ENCODE measurements around the gene PIK3R1. TPM values are rescaled to one million over a fixed set of nuclear protein-coding genes. Genes with fewer than 3 reads are reported as not detected.

The PIK3R1 gene
- polyA plus RNA-seq, 4 donors, result 9.2 to 68.4 (median 20.5) TPM

DNA sequence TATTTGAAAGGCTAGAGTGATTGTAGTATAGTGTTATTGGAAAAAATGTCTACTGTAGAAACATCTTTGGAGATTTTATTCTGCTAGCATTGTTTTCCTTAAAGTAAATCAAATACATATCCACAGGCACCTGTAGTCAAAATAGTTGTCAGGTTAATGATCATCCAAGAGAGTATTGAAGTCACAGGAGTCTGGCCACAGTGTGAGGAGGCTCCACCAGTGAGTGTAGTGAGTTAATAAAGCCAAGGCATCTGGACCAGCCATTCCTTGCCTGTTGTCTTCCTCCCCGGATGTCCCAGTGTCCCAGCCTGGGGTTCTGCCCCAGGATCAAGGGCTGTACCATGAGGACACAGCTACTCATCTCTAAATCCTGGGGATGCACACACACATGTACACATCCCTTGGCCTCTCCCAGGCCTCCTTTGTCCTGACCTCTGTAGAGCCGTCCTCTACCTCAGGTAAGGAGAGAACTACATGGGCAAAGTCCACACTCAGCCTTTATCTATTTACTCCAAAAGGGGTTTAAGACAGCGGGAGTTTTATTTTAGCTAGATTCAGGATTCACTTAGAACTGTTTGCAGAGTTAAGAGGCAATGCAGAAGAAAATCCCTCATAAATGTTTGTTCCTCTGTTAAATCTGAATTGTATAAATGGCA, 3.7 kb downstream of the PIK3R1 start:
- H3K27ac ChIP-seq (ENCODE audit: low read depth in 1 of 3, low read length in 2 of 3), result peak overlapping the region in 1 of 3 donors; percentile 34
- peak overlapping the region in 2 of 3 donors; percentile 4 to 29 for H3K4me3 ChIP-seq (ENCODE audit: low read depth in 1 of 3, low read length in 3 of 3)
- 18 to 67% (median 34%) methylated on average over 3 of the region's 3 CpGs for WGBS, 3 donors
- FAIRE-seq (no peak), DNase-seq (peak; percentile 46 to 59)
- H3K36me3 ChIP-seq (ENCODE audit: control insufficient read depth in 3 of 3, insufficient read depth in 2 of 3, low read depth in 1 of 3, low read length in 3 of 3), result peaks cover 0 to 5% (median 0%) of the 10 kb centered on the region in 3 donors
- H3K4me1 ChIP-seq (ENCODE audit: control insufficient read depth in 3 of 3, insufficient read depth in 2 of 3, low read depth in 1 of 3, low read length in 2 of 3), result peaks cover 14 to 34% (median 18%) of the 10 kb centered on the region in 3 donors
- H3K27me3 ChIP-seq (ENCODE audit: control insufficient read depth in 3 of 3, insufficient read depth in 3 of 3, low read length in 3 of 3), result no peaks in the 10 kb centered on the region
- peaks cover 0 to 3% of the 10 kb centered on the region in 2 donors for H3K9me3 ChIP-seq (ENCODE audit: control insufficient read depth in 2 of 2, insufficient read depth in 1 of 2, low read depth in 1 of 2, low read length in 1 of 2)

DNA sequence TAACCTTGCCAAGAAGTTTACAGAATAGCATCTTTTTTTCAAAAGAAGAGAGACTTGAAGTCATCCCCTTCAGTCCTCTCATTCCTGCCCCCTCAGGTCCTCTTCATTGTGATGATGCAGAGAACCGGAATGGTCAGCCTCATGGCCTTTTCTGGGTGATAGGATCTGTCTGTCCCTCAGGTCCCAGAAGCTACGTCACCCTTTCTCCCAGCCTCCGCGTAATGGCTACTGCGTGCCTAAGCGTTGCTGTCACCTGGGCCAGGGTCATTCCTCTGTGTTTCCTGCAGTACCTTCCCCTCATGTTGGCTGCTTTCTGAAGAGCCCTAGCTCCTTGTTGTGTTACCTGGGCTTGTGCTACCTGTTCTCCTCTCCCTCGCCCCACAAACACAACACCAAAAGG, 4.7 kb downstream of the PIK3R1 start:
- FAIRE-seq (no peak), DNase-seq (no peak)
- Histone ChIP-seq H3K4me1 (ENCODE audit: control insufficient read depth in 3 of 3, insufficient read depth in 2 of 3, low read depth in 1 of 3, low read length in 2 of 3) (peaks cover 18 to 38% (median 18%) of the 10 kb centered on the region in 3 donors), H3K4me3 (ENCODE audit: low read depth in 1 of 3, low read length in 3 of 3) (no peak overlapping the region), H3K27ac (ENCODE audit: low read depth in 1 of 3, low read length in 2 of 3) (no peak overlapping the region), H3K9me3 (ENCODE audit: control insufficient read depth in 2 of 2, insufficient read depth in 1 of 2, low read depth in 1 of 2, low read length in 1 of 2) (peaks cover 0 to 3% of the 10 kb centered on the region in 2 donors), H3K36me3 (ENCODE audit: control insufficient read depth in 3 of 3, insufficient read depth in 2 of 3, low read depth in 1 of 3, low read length in 3 of 3) (peaks cover 0 to 5% (median 0%) of the 10 kb centered on the region in 3 donors), H3K27me3 (ENCODE audit: control insufficient read depth in 3 of 3, insufficient read depth in 3 of 3, low read length in 3 of 3) (no peaks in the 10 kb centered on the region)
- 43 to 71% (median 71%) methylated on average over 7 of the region's 7 CpGs for WGBS, 3 donors

DNA sequence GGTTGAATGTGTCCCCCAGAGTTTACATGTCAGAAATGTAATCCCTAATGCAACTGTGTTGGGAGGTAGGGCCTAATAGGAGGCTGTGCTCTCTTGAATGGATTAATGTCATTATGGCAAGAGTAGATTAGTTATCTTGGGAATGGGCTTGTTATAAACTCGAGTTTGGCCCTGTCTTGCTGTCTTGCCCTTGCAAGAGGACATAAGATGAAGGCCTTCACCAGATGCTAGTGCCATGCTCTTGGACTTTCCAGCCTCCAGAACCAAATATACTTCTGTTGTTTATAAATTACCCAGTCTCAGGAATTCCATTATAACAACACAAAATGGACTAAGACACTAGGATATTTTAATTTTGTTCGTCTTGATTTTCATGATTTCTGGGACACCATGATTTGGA, 5.4 kb downstream of the PIK3R1 start:
- no peaks in the 10 kb centered on the region for H3K27me3 ChIP-seq (ENCODE audit: control insufficient read depth in 3 of 3, insufficient read depth in 3 of 3, low read length in 3 of 3)
- H3K4me1 ChIP-seq (ENCODE audit: control insufficient read depth in 3 of 3, insufficient read depth in 2 of 3, low read depth in 1 of 3, low read length in 2 of 3), result peaks cover 18 to 44% (median 18%) of the 10 kb centered on the region in 3 donors
- H3K27ac ChIP-seq (ENCODE audit: low read depth in 1 of 3, low read length in 2 of 3), result no peak overlapping the region
- DNase-seq (no peak), FAIRE-seq (no peak)
- H3K9me3 ChIP-seq (ENCODE audit: control insufficient read depth in 2 of 2, insufficient read depth in 1 of 2, low read depth in 1 of 2, low read length in 1 of 2), result peaks cover 0 to 3% of the 10 kb centered on the region in 2 donors
- peaks cover 0 to 5% (median 0%) of the 10 kb centered on the region in 3 donors for H3K36me3 ChIP-seq (ENCODE audit: control insufficient read depth in 3 of 3, insufficient read depth in 2 of 3, low read depth in 1 of 3, low read length in 3 of 3)
- 66 to 84% (median 71%) methylated on average over 2 of the region's 2 CpGs for WGBS, 3 donors
- no peak overlapping the region for H3K4me3 ChIP-seq (ENCODE audit: low read depth in 1 of 3, low read length in 3 of 3)

DNA sequence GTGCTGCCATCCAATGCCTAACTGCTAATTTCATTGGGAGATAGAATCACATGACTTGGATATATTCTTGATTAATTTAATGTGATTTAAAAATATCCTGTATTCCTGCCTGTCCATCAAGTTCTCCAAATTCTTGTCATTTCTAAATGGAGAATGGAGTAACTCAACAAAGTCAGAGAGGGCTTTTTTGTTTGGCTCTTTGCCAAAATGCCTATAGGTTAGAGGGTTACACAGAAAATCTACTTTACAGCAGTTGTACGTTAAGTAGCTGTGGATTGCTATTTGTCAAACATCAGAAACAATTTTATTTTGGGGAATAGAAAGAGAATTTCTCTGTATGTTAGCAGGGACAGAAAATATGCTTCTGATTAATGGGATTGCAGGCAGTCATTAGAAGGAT, 5.9 kb downstream of the PIK3R1 start:
- no peak for DNase-seq
- no peak overlapping the region for H3K27ac ChIP-seq (ENCODE audit: low read depth in 1 of 3, low read length in 2 of 3)
- 37 to 76% (median 49%) methylated on average over 1 of the region's 1 CpG for WGBS, 3 donors
- peaks cover 0 to 8% (median 0%) of the 10 kb centered on the region in 3 donors for H3K36me3 ChIP-seq (ENCODE audit: control insufficient read depth in 3 of 3, insufficient read depth in 2 of 3, low read depth in 1 of 3, low read length in 3 of 3)
- H3K4me1 ChIP-seq (ENCODE audit: control insufficient read depth in 3 of 3, insufficient read depth in 2 of 3, low read depth in 1 of 3, low read length in 2 of 3), result peaks cover 18 to 50% (median 22%) of the 10 kb centered on the region in 3 donors
- peaks cover 0 to 3% of the 10 kb centered on the region in 2 donors for H3K9me3 ChIP-seq (ENCODE audit: control insufficient read depth in 2 of 2, insufficient read depth in 1 of 2, low read depth in 1 of 2, low read length in 1 of 2)
- no peak for FAIRE-seq
- H3K4me3 ChIP-seq (ENCODE audit: low read depth in 1 of 3, low read length in 3 of 3), result no peak overlapping the region
- H3K27me3 ChIP-seq (ENCODE audit: control insufficient read depth in 3 of 3, insufficient read depth in 3 of 3, low read length in 3 of 3), result no peaks in the 10 kb centered on the region

DNA sequence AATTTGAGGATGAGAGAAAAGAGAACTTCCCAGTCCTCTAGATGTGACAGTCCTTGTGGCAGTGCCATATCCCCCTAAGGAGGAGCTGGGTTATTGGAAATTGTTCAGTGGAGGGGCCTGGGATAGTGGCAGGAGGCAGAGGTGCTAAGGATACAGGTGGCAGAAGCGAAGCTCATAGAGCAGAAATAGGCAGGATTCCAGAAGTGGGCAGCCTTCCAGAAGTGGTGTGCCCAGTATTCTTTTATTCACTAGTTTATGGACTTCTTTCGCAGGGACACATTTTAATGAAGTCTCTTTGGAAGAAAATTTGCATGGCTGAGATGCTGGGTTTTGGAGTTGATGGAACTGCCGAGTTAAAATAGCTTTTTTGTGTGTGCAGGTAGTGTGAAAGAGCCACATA, 6.8 kb downstream of the PIK3R1 start:
- Histone ChIP-seq H3K9me3 (ENCODE audit: control insufficient read depth in 2 of 2, insufficient read depth in 1 of 2, low read depth in 1 of 2, low read length in 1 of 2) (peaks cover 0 to 3% of the 10 kb centered on the region in 2 donors), H3K27me3 (ENCODE audit: control insufficient read depth in 3 of 3, insufficient read depth in 3 of 3, low read length in 3 of 3) (no peaks in the 10 kb centered on the region), H3K36me3 (ENCODE audit: control insufficient read depth in 3 of 3, insufficient read depth in 2 of 3, low read depth in 1 of 3, low read length in 3 of 3) (peaks cover 0 to 12% (median 3%) of the 10 kb centered on the region in 3 donors), H3K4me1 (ENCODE audit: control insufficient read depth in 3 of 3, insufficient read depth in 2 of 3, low read depth in 1 of 3, low read length in 2 of 3) (peaks cover 19 to 57% (median 24%) of the 10 kb centered on the region in 3 donors), H3K4me3 (ENCODE audit: low read depth in 1 of 3, low read length in 3 of 3) (no peak overlapping the region), H3K27ac (ENCODE audit: low read depth in 1 of 3, low read length in 2 of 3) (no peak overlapping the region)
- no peak for FAIRE-seq
- 25 to 60% (median 38%) methylated on average over 3 of the region's 3 CpGs for WGBS, 3 donors
- DNase-seq, result no peak

DNA sequence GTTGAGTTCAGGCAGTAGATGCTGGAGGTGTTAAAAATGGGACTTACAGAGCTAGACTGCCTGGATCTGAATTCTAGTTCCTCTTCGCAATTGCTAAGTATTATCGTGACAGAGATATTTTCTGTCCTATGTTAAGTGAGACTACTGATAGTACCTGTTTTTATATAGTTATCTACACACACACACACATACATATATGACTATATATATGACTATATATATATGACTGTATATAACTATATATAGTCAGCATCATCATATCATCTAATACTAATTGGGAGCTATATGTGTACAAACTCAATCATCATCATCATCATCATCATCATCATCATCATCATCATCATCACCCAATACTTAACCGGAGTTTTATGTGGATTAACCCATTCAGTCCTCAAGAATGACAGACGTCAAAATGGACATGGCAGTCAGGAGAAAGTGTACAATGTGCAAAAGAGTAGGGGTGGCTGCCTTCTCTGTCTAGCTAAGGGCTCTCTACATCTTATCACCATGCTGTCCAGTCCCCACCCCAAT, 7.3 kb downstream of the PIK3R1 start:
- H3K4me1 ChIP-seq (ENCODE audit: control insufficient read depth in 3 of 3, insufficient read depth in 2 of 3, low read depth in 1 of 3, low read length in 2 of 3), result peaks cover 21 to 63% (median 24%) of the 10 kb centered on the region in 3 donors
- DNase-seq, result no peak
- no peaks in the 10 kb centered on the region for H3K27me3 ChIP-seq (ENCODE audit: control insufficient read depth in 3 of 3, insufficient read depth in 3 of 3, low read length in 3 of 3)
- H3K9me3 ChIP-seq (ENCODE audit: control insufficient read depth in 2 of 2, insufficient read depth in 1 of 2, low read depth in 1 of 2, low read length in 1 of 2), result peaks cover 0 to 3% of the 10 kb centered on the region in 2 donors
- no peak for FAIRE-seq
- no peak overlapping the region for H3K4me3 ChIP-seq (ENCODE audit: low read depth in 1 of 3, low read length in 3 of 3)
- no peak overlapping the region for H3K27ac ChIP-seq (ENCODE audit: low read depth in 1 of 3, low read length in 2 of 3)
- WGBS, 3 donors, result 37 to 71% (median 70%) methylated on average over 4 of the region's 4 CpGs
- peaks cover 0 to 12% (median 3%) of the 10 kb centered on the region in 3 donors for H3K36me3 ChIP-seq (ENCODE audit: control insufficient read depth in 3 of 3, insufficient read depth in 2 of 3, low read depth in 1 of 3, low read length in 3 of 3)

DNA sequence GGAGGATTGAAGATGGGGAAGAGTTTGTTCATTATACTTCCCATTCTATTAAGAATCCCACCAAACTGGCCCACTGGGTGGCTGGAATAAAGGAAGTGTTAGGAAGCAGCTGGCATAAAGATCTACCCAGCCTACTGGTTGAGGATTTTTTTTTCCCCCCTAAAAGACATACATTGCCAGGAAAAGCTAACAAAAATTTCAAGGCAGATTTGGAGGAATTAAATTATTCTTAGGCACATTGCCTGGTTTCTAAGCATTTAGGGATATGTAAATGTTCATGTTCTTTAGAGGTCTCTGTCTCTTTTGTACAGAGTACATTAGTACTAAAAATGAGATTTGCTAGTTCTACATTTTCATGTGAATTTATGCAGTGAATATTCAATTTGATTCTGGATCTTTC, 8.3 kb downstream of the PIK3R1 start:
- Histone ChIP-seq H3K27me3 (ENCODE audit: control insufficient read depth in 3 of 3, insufficient read depth in 3 of 3, low read length in 3 of 3) (no peaks in the 10 kb centered on the region), H3K4me1 (ENCODE audit: control insufficient read depth in 3 of 3, insufficient read depth in 2 of 3, low read depth in 1 of 3, low read length in 2 of 3) (peaks cover 21 to 63% (median 22%) of the 10 kb centered on the region in 3 donors), H3K27ac (ENCODE audit: low read depth in 1 of 3, low read length in 2 of 3) (peak overlapping the region; percentile 14 to 50 (median 42)), H3K9me3 (ENCODE audit: control insufficient read depth in 2 of 2, insufficient read depth in 1 of 2, low read depth in 1 of 2, low read length in 1 of 2) (peaks cover 0 to 3% of the 10 kb centered on the region in 2 donors), H3K4me3 (ENCODE audit: low read depth in 1 of 3, low read length in 3 of 3) (no peak overlapping the region), H3K36me3 (ENCODE audit: control insufficient read depth in 3 of 3, insufficient read depth in 2 of 3, low read depth in 1 of 3, low read length in 3 of 3) (peaks cover 0 to 12% (median 3%) of the 10 kb centered on the region in 3 donors)
- DNase-seq, result no peak
- FAIRE-seq, result no peak

DNA sequence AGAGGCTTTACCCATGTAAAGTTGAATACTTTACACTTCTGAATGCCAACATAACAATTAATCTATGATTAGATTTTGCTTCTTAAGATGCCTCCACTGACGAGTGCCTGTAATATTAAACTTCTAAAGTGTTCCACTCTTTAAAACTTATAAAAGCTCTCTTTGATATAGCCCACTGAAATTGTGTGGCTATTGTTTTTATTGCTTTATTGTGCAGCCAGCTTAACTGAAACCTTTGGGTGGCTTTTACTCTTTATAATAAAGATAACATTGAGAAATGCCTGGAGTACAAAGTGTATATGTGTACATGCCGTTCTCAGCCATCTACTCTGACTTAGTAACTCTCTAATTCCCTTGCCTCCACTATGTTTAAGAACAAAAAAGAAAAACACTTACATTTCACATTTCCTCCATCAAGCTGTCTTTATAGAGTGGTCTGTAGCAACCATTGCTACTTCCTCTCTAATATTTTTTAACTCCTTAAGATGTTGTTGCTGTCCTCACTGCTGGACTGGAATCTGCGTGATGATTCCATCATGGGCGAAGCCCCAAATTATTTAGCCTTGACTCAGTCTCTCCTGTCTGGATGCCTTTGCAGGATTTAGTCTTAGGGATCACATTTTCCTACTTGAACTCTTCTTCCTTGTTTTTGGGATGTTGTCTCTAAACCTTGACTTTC, 9.1 kb downstream of the PIK3R1 start:
- Histone ChIP-seq H3K9me3 (ENCODE audit: control insufficient read depth in 2 of 2, insufficient read depth in 1 of 2, low read depth in 1 of 2, low read length in 1 of 2) (peaks cover 0 to 3% of the 10 kb centered on the region in 2 donors), H3K4me3 (ENCODE audit: low read depth in 1 of 3, low read length in 3 of 3) (no peak overlapping the region), H3K4me1 (ENCODE audit: control insufficient read depth in 3 of 3, insufficient read depth in 2 of 3, low read depth in 1 of 3, low read length in 2 of 3) (peaks cover 19 to 65% (median 21%) of the 10 kb centered on the region in 3 donors), H3K27me3 (ENCODE audit: control insufficient read depth in 3 of 3, insufficient read depth in 3 of 3, low read length in 3 of 3) (no peaks in the 10 kb centered on the region), H3K27ac (ENCODE audit: low read depth in 1 of 3, low read length in 2 of 3) (peak overlapping the region in 2 of 3 donors; percentile 56), H3K36me3 (ENCODE audit: control insufficient read depth in 3 of 3, insufficient read depth in 2 of 3, low read depth in 1 of 3, low read length in 3 of 3) (peaks cover 0 to 12% (median 3%) of the 10 kb centered on the region in 3 donors)
- 12 to 44% (median 28%) methylated on average over 4 of the region's 4 CpGs for WGBS, 3 donors
- FAIRE-seq (peak; percentile 51), DNase-seq (peak; percentile 69 to 80)
